GM06990 (cell line): Measurements from ENCODE around the gene PRPH2.
A peak's percentile ranks its signal among the peaks of the same experiment; 100 is the strongest.
"Not testable (repeated sequence)": the region's sequence is repeated elsewhere in the genome, so short reads cannot be mapped to it uniquely, and the experiment has no call there.

Experiments
- DNase-seq: peaks from one replicate; pipeline ENCODE4 v3.0.0-alpha.2; 2011; ENCODE audit not compliant: insufficient read length; ENCODE audit errors: extremely low read depth
- H3K27me3 ChIP-seq: replicated peaks from 2 replicates; pipeline ENCODE4 v1.6.0; 2011; ENCODE audit warnings: low read length; ENCODE audit not compliant: control insufficient read depth, insufficient read depth
- H3K36me3 ChIP-seq: 2 replicates; pipeline ENCODE4 v1.5.1; 2011; ENCODE audit warnings: low read length; ENCODE audit not compliant: control insufficient read depth, insufficient read depth
- H3K4me3 ChIP-seq: replicated peaks from 2 replicates; pipeline ENCODE4 v1.5.1; 2011; ENCODE audit warnings: low read depth, mild to moderate bottlenecking, control low read depth, low read length
- CTCF ChIP-seq: IDR thresholded peaks from 2 replicates; pipeline ENCODE4 v1.5.1; 2011; ENCODE audit warnings: low read length, control low read depth, mild to moderate bottlenecking, inconsistent platforms; ENCODE audit not compliant: insufficient read depth, poor library complexity, severe bottlenecking

Gene PRPH2

GRCh38 chr6:42735976-42736375 lies 13.6 kb upstream of the PRPH2 start:
- H3K27me3 ChIP-seq, result no peaks in the 10 kb centered on the region
- no peak for DNase-seq
- H3K4me3 ChIP-seq, result no peak overlapping the region
- TF ChIP-seq CTCF, result no peak
- no peaks in the 10 kb centered on the region for H3K36me3 ChIP-seq

- not testable (repeated sequence) for DNase-seq, H3K36me3 ChIP-seq, H3K27me3 ChIP-seq, H3K4me3 ChIP-seq
These were observed 11.6 kb upstream of the PRPH2 start for GRCh38 chr6:42733867-42734481.

GRCh38 chr6:42729731-42730130 lies 7.3 kb upstream of the PRPH2 start:
- no peak for TF ChIP-seq CTCF
- Histone ChIP-seq H3K27me3 (no peaks in the 10 kb centered on the region), H3K36me3 (no peaks in the 10 kb centered on the region), H3K4me3 (no peak overlapping the region)
- no peak for DNase-seq

- DNase-seq, result no peak
- no peak for TF ChIP-seq CTCF
- Histone ChIP-seq H3K4me3 (no peak overlapping the region), H3K36me3 (no peaks in the 10 kb centered on the region), H3K27me3 (no peaks in the 10 kb centered on the region)
These were observed 5.2 kb upstream of the PRPH2 start for GRCh38 chr6:42727627-42728026.

- DNase-seq, result peak; percentile 30
- no peak for TF ChIP-seq CTCF
- Histone ChIP-seq H3K27me3 (no peaks in the 10 kb centered on the region; the same call in 1 of the 2 replicates), H3K4me3 (peak overlapping the region; percentile 50), H3K36me3 (no peaks in the 10 kb centered on the region)
These were observed 4.8 kb upstream of the PRPH2 start for GRCh38 chr6:42727087-42727611.

- Histone ChIP-seq H3K27me3 (no peaks in the 10 kb centered on the region; the same call in 1 of the 2 replicates), H3K36me3 (no peaks in the 10 kb centered on the region), H3K4me3 (peak overlapping the region; percentile 50)
- peak; percentile 37 for DNase-seq
- peak; percentile 74 for TF ChIP-seq CTCF
These were observed 4.2 kb upstream of the PRPH2 start for GRCh38 chr6:42726485-42727086.
